DMS53 (cell line): ENCODE measurements around the gene PSPC1.
"Not testable (repeated sequence)": the region's sequence is repeated elsewhere in the genome, so short reads cannot be mapped to it uniquely, and the experiment has no call there.

Source experiments
- DNase-seq: peaks from one replicate; lab custom pipeline; 2025; lab: John Stamatoyannopoulos, UW

Gene PSPC1

GRCh38 chr13:19782727-19783682, at the start of gene PSPC1:
Gene PSPC1, minus strand, starts transcription at chr13:19782945. Its CDS starts 188 bp downstream, at chr13:19782757.
- peak; percentile 97 for DNase-seq

DNA sequence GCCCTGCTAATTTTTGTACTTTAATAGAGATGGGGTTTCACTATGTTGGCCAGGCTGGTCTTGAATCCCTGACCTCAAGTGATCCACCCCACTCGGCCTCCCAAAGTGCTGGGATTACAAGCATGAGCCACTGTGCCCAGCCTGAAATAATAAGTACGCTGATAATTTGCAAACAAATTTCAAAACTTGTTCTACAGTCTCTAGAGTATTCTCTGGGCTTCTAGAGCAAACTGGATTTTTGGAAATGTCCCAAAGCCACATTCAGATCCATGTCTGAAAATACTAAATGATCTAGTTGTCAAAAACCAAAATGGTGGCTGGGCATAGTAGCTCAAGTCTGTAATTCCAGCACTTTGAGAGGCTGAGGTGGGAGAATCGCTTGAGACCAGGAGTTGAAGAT, 39.9 kb upstream of the PSPC1 start:
- DNase-seq = no peak

DNA sequence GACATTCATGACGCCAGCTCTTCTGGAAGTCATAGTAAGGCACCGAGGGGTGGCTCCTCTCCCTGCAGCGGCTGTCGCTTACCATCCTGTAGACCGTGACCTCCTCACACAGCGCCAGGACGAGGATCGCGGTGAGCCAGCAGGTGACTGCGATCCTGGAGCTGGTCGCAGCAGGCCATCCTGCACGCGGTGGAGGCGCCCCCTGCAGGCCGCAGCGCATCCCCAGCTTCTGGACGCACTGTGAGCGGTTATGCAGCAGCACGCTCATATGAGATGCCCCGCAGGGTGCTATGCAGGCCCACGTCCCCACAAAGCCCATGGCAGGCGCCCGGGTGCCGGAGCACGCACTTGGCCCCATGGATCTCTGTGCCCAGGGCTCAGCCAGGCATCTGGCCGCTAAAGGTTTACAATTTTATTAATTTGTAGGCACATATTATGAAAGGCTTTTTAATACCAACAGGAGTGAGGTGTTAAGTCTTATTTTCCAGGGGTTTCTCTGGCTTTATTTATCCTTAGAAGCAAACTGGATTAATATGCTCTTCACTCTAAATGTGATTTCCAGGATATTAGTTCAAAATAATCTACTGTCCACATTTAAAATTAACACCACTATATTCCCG, 35.6 kb upstream of the PSPC1 start:
- peak; percentile 55 for DNase-seq

- no peak for DNase-seq
Observed at GRCh38 chr13:19817510-19818158, 34.9 kb upstream of the PSPC1 start.

DNA sequence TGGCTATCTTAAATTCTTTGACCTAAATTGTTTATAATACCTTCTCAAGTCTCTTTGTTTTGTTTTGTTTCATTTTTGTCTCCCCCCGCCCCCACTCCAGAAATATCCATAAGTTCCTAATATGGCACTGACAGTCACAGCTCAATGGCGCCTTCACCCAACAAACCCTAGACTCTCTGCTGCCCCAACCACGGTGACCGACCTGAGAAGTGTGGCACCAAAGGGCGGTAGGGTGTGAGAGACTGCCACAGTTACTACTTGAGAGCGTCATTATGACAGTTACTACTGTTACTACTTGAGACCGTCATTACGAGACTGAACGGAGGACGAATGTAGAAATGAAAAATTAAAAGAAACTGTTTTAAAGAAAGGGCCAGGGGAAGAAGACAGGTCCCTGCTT, 34.4 kb upstream of the PSPC1 start:
- no peak for DNase-seq

DNA sequence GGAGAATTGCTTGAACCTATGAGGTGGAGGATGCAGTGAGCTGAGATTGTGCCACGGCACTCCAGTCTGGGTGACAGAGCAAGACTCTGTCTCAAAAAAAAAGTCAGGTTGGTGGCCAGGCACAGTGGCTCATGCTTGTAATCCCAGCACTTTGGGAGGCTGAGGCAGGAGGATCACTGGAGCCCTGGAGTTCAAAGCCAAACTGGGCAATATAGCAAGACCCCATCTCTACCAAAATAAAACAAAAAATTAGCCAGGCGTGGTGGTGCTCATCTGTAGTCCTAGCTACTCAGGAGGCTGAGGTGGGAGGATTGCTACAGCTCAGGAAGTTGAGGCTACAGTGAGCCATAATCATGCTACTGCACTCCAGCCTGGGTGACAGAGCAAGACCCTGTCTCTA, 33.1 kb upstream of the PSPC1 start:
- not testable (repeated sequence) for DNase-seq

DNA sequence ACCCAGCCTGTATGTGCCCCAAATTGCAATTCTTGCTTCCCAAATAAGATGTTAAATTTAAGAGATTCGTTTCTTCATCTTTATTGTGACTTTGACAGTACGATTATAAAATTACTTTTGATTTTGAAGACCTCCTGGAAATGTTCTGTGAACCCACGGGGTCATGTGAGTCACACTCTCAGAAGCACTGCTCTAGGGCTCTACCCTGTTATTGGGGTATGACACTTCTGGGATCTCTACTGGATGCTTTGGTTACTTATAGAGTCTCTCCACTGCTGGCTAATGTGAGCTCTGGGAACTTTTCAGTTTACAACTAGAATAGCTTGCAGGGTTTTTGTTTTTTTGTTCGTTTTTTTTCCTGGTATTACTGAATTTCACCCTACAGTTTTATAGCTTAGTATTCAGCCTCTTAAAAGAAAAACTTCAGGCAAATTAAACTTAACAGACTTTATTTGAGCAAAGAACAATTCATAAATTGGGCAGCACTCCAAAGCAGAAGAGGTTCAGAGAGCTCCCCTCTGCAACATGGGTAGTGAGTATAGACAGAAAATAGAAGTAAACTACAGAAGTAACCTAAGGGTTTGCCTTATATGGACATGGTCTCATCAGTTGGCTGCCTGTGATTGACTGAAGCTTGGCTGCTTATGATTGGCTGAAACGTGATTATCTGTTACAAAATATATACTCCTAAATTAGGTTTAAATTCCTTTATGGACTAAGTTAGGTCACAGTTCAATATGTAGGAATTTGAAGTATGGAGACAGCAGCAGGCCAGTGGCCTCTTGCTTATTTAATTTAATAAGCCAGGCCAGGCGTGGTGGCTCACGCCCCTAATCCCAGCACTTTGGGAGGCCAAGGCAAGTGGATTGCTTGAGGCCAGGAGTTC, 28.5 kb upstream of the PSPC1 start:
- DNase-seq = no peak

DNA sequence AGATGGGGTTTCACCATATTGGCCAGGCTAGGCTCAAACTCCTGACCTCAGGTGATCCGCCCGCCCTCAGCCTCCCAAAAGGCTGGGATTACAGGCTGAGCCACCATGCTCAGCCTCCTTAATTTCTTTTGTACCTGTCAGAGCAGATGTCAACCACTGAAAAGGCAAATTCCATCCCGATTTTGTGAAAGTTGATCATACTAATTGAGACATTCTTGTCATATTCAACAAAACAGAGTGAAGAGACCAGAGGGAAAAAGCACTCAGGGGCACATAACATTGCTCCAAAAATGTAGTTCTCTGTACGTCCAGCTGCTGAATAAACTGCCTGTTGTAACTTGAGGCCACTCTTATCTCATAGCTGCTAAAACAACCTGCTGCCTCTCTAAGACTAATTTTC, 27.4 kb upstream of the PSPC1 start:
- no peak for DNase-seq

GRCh38 chr13:19805765-19806164, 23.0 kb upstream of the PSPC1 start:
- DNase-seq = no peak

- no peak for DNase-seq
Observed at GRCh38 chr13:19795956-19796355, 13.2 kb upstream of the PSPC1 start.

DNA sequence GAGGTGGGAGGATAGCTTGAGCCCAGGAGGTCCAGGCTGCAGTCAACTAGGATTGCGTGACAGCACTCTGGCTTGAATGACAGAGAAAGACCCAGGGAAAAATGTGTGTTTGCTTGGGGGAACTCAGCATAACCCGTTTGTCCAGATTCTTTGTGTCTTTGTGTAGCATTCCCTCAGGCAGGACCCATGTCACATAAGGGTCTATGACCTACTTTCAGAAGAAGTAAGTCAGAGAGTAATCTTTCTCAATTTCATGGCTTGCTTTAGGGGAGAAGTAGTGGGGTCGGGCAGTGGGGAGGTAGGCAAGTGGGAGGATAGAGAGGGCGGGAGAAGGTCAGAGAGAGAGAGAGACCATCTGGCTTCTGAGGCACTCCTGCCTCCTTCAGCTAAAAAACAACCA, 11.9 kb upstream of the PSPC1 start:
- DNase-seq = peak; percentile 87

GRCh38 chr13:19791953-19792537, 9.3 kb upstream of the PSPC1 start:
- DNase-seq = no peak

DNA sequence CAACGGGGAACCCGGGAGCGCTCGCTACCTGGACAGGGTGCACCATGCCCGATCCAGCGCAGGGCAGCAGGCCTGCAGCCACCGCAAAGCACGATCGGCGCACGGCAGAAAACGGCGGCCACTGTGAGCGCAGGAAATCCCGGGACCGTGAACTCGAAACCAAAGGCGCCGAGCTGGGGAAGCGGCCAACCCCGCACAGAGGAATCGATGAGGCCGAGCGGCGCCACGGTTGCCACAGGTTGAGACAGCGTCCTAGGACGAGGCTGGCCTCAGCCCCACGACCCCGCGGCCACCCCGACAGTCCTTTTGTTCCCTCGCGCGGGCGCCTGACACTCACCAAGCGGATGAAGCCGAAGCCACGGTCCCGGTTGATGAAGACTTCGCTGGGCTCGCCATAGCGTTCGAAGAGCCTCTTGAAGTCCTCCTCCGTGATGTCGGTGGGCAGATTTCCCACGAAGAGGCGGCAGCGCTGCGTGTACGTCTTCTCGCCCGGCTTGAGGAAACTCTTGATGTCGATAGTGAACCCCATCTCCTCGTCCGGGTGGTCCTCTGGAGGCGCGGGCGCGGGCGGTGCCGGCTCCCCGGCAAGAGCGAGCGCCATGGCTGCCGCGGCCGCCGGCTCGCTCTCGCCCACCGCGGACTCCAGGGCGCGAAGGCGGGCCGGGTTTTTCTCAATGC, 557 bp downstream of the PSPC1 start:
- peak; percentile 73 for DNase-seq

GRCh38 chr13:19781526-19781925, 1.2 kb downstream of the PSPC1 start:
- DNase-seq = no peak

- not testable (repeated sequence) for DNase-seq
Observed at GRCh38 chr13:19780753-19781418, 1.9 kb downstream of the PSPC1 start.

- DNase-seq = peak; percentile 15
Observed at GRCh38 chr13:19772306-19772705, 10.4 kb downstream of the PSPC1 start.

DNA sequence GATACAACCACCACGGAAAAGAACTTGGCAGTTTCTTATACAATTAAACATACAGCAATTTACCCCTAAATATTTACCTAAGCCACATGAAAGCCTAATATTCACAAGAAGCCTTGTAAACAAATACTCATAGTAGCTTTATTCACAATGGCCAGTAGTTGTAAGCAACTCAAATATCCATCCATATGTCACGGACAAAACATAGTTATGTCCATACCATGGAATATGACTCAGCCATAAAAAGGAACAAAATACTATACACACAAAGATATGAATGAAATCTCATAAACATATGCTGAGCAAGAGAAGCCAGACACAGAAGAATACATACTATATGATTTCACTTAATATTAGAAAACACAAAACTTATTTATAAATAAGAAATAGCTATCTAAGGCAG, 12.9 kb downstream of the PSPC1 start:
- peak; percentile 50 for DNase-seq

DNA sequence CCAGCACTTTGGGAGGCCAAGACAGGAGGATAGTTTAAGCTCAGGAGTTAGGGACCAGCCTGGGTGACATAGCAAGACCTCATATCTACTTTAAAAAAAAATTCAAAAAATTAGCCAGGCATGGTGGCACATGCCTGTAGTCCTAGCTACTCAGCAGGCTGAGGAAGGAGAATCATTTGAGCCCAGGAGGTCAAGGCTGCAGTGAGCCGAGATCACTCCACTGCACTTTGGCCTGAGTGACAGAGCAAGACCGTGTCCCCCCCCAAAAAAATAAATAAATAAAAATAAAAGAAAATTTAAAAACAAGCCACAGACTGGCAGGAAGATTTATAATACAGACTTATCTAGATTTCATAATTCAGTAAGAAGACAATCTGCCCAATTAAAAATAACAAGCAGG, 14.8 kb downstream of the PSPC1 start:
- DNase-seq = no peak

GRCh38 chr13:19766591-19766990, 16.2 kb downstream of the PSPC1 start:
- DNase-seq = peak; percentile 6

GRCh38 chr13:19764237-19764636, 18.5 kb downstream of the PSPC1 start:
- no peak for DNase-seq
